IMR-90 (cell line): ENCODE measurements around the gene ANKRD42. TPM values are rescaled to one million over a fixed set of nuclear protein-coding genes. Genes with fewer than 3 reads are reported as not detected.
A peak's percentile ranks its signal among the peaks of the same experiment; 100 is the strongest.

Experiments used
- ATAC-seq: fragments of 200-7000 bp; cut with Tn5 transposase; 2 replicates; pipeline ENCODE4 v1.9.1; 2020; ENCODE audit warnings: low read depth, mild to moderate bottlenecking, moderate library complexity
- BruUV-seq: library from RNA; stranded (reverse); fragments of 400-500 nt; replicated peaks from 2 replicates; lab custom pipeline; 2021; lab: Mats Ljungman, UMichigan
- CTCF ChIA-PET: fragments of 300-600 bp; formaldehyde crosslinking; extraction: SDS; loops from one replicate; lab custom pipeline; 2021; ENCODE audit warnings: antibody characterized with exemption; lab: Yijun Ruan, JAX
- POLR2A ChIA-PET: fragments of 300-600 bp; sonication (Branson Sonifier 250); formaldehyde crosslinking; loops from one replicate; lab custom pipeline; 2022; ENCODE audit warnings: antibody characterized with exemption; ENCODE audit not compliant: unreplicated experiment; lab: Charles Lee
- DNase-seq: peaks from one replicate; pipeline ENCODE4 v3.0.0; 2013
- H2AFZ ChIP-seq: replicated peaks from 2 replicates; pipeline ENCODE3; 2013; ENCODE audit warnings: low read length, mild to moderate bottlenecking; ENCODE audit not compliant: poor library complexity
- H2AK5ac ChIP-seq: 2 replicates; pipeline ENCODE4 v1.6.1; 2013; ENCODE audit warnings: low read depth, low read length, inconsistent platforms
- H2AK9ac ChIP-seq: replicated peaks from 2 replicates; pipeline ENCODE3; 2013; ENCODE audit warnings: mild to moderate bottlenecking, low read depth, low read length, moderate library complexity; ENCODE audit not compliant: poor library complexity
- H2BK120ac ChIP-seq: 2 replicates; pipeline ENCODE4 v1.6.1; 2013; ENCODE audit warnings: low read depth, low read length, inconsistent platforms
- H2BK15ac ChIP-seq: 3 replicates; pipeline ENCODE4 v1.6.1; 2013; ENCODE audit warnings: low read depth, low read length, inconsistent platforms
- H2BK20ac ChIP-seq: 2 replicates; pipeline ENCODE4 v1.6.1; 2013; ENCODE audit warnings: low read depth, mild to moderate bottlenecking, inconsistent platforms, low read length, moderate library complexity
- H2BK5ac ChIP-seq: 2 replicates; pipeline ENCODE4 v1.6.1; 2013; ENCODE audit warnings: mild to moderate bottlenecking, low read depth, low read length, inconsistent platforms; ENCODE audit not compliant: poor library complexity, severe bottlenecking
- H3K14ac ChIP-seq: replicated peaks from 2 replicates; pipeline ENCODE4 v1.6.1; 2013; ENCODE audit warnings: low read depth, low read length, inconsistent platforms
- H3K18ac ChIP-seq: 2 replicates; pipeline ENCODE4 v1.6.1; 2013; ENCODE audit warnings: low read depth, low read length, control low read depth
- H3K23ac ChIP-seq: 2 replicates; pipeline ENCODE4 v1.6.1; 2013; ENCODE audit warnings: low read depth, low read length, inconsistent platforms
- H3K27ac ChIP-seq: 2 replicates; pipeline ENCODE4 v1.5.1; 2013; ENCODE audit warnings: mild to moderate bottlenecking, control low read depth, low read length; ENCODE audit not compliant: insufficient read depth
- H3K27me3 ChIP-seq: 2 replicates; pipeline ENCODE4 v1.6.1; 2013; ENCODE audit warnings: low read length; ENCODE audit not compliant: control insufficient read depth, insufficient read depth
- H3K36me3 ChIP-seq: 2 replicates; pipeline ENCODE4 v1.6.1; 2013; ENCODE audit warnings: low read length, mixed read lengths; ENCODE audit not compliant: control insufficient read depth, insufficient read depth
- H3K4ac ChIP-seq: 2 replicates; pipeline ENCODE4 v1.6.1; 2013; ENCODE audit warnings: low read depth, low read length, inconsistent platforms
- H3K4me1 ChIP-seq: 2 replicates; pipeline ENCODE4 v1.6.1; 2013; ENCODE audit warnings: low read length, mixed read lengths; ENCODE audit not compliant: control insufficient read depth, insufficient read depth
- H3K4me2 ChIP-seq: 2 replicates; pipeline ENCODE4 v1.6.1; 2013; ENCODE audit warnings: low read depth, mild to moderate bottlenecking, control low read depth, low read length, moderate library complexity
- H3K4me3 ChIP-seq: 2 replicates; pipeline ENCODE4 v1.5.1; 2013; ENCODE audit warnings: low read depth, mild to moderate bottlenecking, control low read depth, low read length, moderate library complexity; ENCODE audit not compliant: insufficient read depth
- H3K56ac ChIP-seq: 2 replicates; pipeline ENCODE4 v1.6.1; 2013; ENCODE audit warnings: low read length, inconsistent platforms; ENCODE audit not compliant: insufficient read depth; ENCODE audit errors: extremely low read depth
- H3K79me1 ChIP-seq, 2 experiments: 2 replicates each; pipeline ENCODE4 v1.6.1; 2013; ENCODE audit warnings: low read length in 2 of 2, inconsistent platforms in 1 of 2, low read depth in 1 of 2
- H3K9ac ChIP-seq: 2 replicates; pipeline ENCODE4 v1.6.1; 2013; ENCODE audit warnings: low read depth, low read length, control low read depth
- H3K9me1 ChIP-seq: 2 replicates; pipeline ENCODE4 v1.6.1; 2013; ENCODE audit warnings: low read length, inconsistent platforms; ENCODE audit not compliant: insufficient read depth
- H3K9me3 ChIP-seq: 2 replicates; pipeline ENCODE4 v1.6.1; 2013; ENCODE audit warnings: low read length; ENCODE audit not compliant: control insufficient read depth, insufficient read depth
- H4K20me1 ChIP-seq: 2 replicates; pipeline ENCODE4 v1.6.1; 2013; ENCODE audit warnings: low read length, inconsistent platforms; ENCODE audit not compliant: insufficient read depth
- H4K5ac ChIP-seq: 2 replicates; pipeline ENCODE4 v1.6.1; 2013; ENCODE audit warnings: mild to moderate bottlenecking, low read depth, low read length, control low read depth
- H4K8ac ChIP-seq, 2 experiments: 2 replicates each; pipeline ENCODE4 v1.6.1; 2013; ENCODE audit warnings: low read depth in 2 of 2, low read length in 2 of 2, control low read depth in 1 of 2, inconsistent platforms in 1 of 2
- H4K91ac ChIP-seq: 2 replicates; pipeline ENCODE4 v1.6.1; 2013; ENCODE audit warnings: low read depth, low read length, inconsistent platforms; ENCODE audit not compliant: insufficient read depth
- BHLHE40 ChIP-seq: fragments of 150-350 bp; IDR thresholded peaks from 2 replicates; pipeline ENCODE4 v1.6.1; 2016; ENCODE audit warnings: mild to moderate bottlenecking, low read depth, low read length
- CEBPB ChIP-seq: IDR thresholded peaks from 2 replicates; pipeline ENCODE4 v1.6.1; 2012; ENCODE audit warnings: low read depth, low read length, improper control_type of control experiment
- CHD1 ChIP-seq: IDR thresholded peaks from 2 replicates; pipeline ENCODE4 v1.6.1; 2012; ENCODE audit warnings: low read depth, low read length, improper control_type of control experiment
- FOS ChIP-seq: fragments of 150-350 bp; IDR thresholded peaks from 2 replicates; pipeline ENCODE4 v1.6.1; 2016; ENCODE audit warnings: low read depth, low read length
- MAFK ChIP-seq: IDR thresholded peaks from 2 replicates; pipeline ENCODE4 v1.6.1; 2012; ENCODE audit warnings: low read depth, low read length, improper control_type of control experiment
- MAZ ChIP-seq: IDR thresholded peaks from 2 replicates; pipeline ENCODE4 v1.6.1; 2012; ENCODE audit warnings: low read depth, mild to moderate bottlenecking, low read length, improper control_type of control experiment, moderate library complexity, borderline replicate concordance
- POLR2A ChIP-seq: IDR thresholded peaks from 2 replicates; pipeline ENCODE4 v1.6.1; 2012; ENCODE audit warnings: mild to moderate bottlenecking, low read depth, low read length
- RCOR1 ChIP-seq: IDR thresholded peaks from 2 replicates; pipeline ENCODE4 v1.6.1; 2012; ENCODE audit warnings: mild to moderate bottlenecking, low read length, improper control_type of control experiment; ENCODE audit not compliant: insufficient replicate concordance
- RFX5 ChIP-seq: IDR thresholded peaks from 2 replicates; pipeline ENCODE4 v1.8.0; 2012; ENCODE audit warnings: low read depth, mild to moderate bottlenecking, low read length, moderate library complexity
- WGBS, 2 experiments: methylation state at CpG; one replicate each; pipeline versions ENCODE4 v1.1.5 to v1.1.7; 2013; ENCODE audit warnings: missing lambda C conversion rate in 2 of 2; ENCODE audit not compliant: insufficient read length in 1 of 2; ENCODE audit errors: extremely low coverage in 2 of 2; 5-methylcytosine and 5-hydroxymethylcytosine counted together
- dilution Hi-C: fragments of 300-500 bp; cut with HindIII; formaldehyde crosslinking; loops from one replicate; pipeline ENCODE4 v1.14.3; 2018; ENCODE audit warnings: low sequenced_read_pairs; ENCODE audit not compliant: unreplicated experiment
- in situ Hi-C: fragments of 300-500 bp; cut with MboI; formaldehyde crosslinking; loops from 3 replicates; pipeline ENCODE4 v1.14.3; 2019; ENCODE audit warnings: low sequenced_read_pairs, inconsistent platforms, mixed read lengths
- intact Hi-C: fragments of 100-400 bp; cut with micrococcal nuclease; formaldehyde crosslinking; loops from 2 replicates; pipeline ENCODE4 v1.10.0; 2022
- polyA plus RNA-seq, 3 experiments: library from polyadenylated mRNA; depleted of rRNA; stranded (reverse); fragments of >200 nt; gene quantifications; 2 replicates each; pipeline ENCODE4 v1.2.3, GENCODE V29; 2012; ENCODE audit warnings: low replicate concordance in 1 of 3
- total RNA-seq: library from RNA; depleted of rRNA; stranded (reverse); fragments of >200 nt; gene quantifications from 2 replicates; pipeline ENCODE4 v1.2.3, GENCODE V29; 2012
- TF ChIP-seq, protein P1 (sequence below): fragments of 150-350 bp; IDR thresholded peaks from 2 replicates; pipeline ENCODE4 v1.6.1; 2017; ENCODE audit warnings: mild to moderate bottlenecking, antibody characterized with exemption, low read length, low read depth

ANKRD42 gene
- total and polyA plus RNA-seq, 2 of the 4 experiments (the other 2 are of a cell fraction) = 5.2 to 5.6 TPM

- POLR2A ChIA-PET = no interaction called here
- Histone ChIP-seq H2BK5ac (no peak overlapping the region), H4K20me1 (no peaks in the 10 kb centered on the region), H2BK15ac (no peak overlapping the region), H4K91ac (no peak overlapping the region), H3K4me1 (no peaks in the 10 kb centered on the region), H3K27ac (no peak overlapping the region), H3K4me3 (no peak overlapping the region), H3K36me3 (peaks cover 29% of the 10 kb centered on the region), H2BK120ac (no peak overlapping the region), H2AK9ac (no peak overlapping the region), H3K79me1 (peaks cover 10 to 17% of the 10 kb centered on the region in 2 experiments), H3K27me3 (no peaks in the 10 kb centered on the region), H2AK5ac (no peak overlapping the region), H3K14ac (no peak overlapping the region), H3K4ac (no peak overlapping the region), H3K9me3 (no peaks in the 10 kb centered on the region), H3K23ac (no peak overlapping the region), H3K18ac (no peak overlapping the region), H4K5ac (peak overlapping the region; percentile 21; the same call in 1 of the 2 replicates), H3K9ac (no peak overlapping the region), H2BK20ac (no peak overlapping the region), H2AFZ (no peak overlapping the region), H3K56ac (no peak overlapping the region), H3K9me1 (no peaks in the 10 kb centered on the region), H4K8ac (no peak overlapping the region), H3K4me2 (no peak overlapping the region)
- no peak for TF ChIP-seq RCOR1
- no peak for TF ChIP-seq BHLHE40
- no peak for TF ChIP-seq FOS
- no peak for TF ChIP-seq POLR2A
- no peak for TF ChIP-seq CEBPB
- TF ChIP-seq, protein P1, sequence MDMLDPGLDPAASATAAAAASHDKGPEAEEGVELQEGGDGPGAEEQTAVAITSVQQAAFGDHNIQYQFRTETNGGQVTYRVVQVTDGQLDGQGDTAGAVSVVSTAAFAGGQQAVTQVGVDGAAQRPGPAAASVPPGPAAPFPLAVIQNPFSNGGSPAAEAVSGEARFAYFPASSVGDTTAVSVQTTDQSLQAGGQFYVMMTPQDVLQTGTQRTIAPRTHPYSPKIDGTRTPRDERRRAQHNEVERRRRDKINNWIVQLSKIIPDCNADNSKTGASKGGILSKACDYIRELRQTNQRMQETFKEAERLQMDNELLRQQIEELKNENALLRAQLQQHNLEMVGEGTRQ = no peak
- TF ChIP-seq CHD1 = no peak
- TF ChIP-seq MAZ = no peak
- no peak for TF ChIP-seq RFX5
- no peak for TF ChIP-seq MAFK
- CTCF ChIA-PET = no interaction called here
- in situ Hi-C loops = no loop called here
- WGBS, 2 experiments = no CpG with 5 or more reads among the region's 1 CpG
- intact Hi-C loops = no loop called here
- no TSS peak for BruUV-seq
- no peak for ATAC-seq
- dilution Hi-C loops = no loop called here
- DNase-seq = no peak
Measured at GRCh38 chr11:83185767-83186166, 7.7 kb upstream of the ANKRD42 start.
